ENCODE measurements around the gene CARD8.
"Not testable (repeated sequence)": the region's sequence is repeated elsewhere in the genome, so short reads cannot be mapped to it uniquely, and the experiment has no call there.

CARD8 gene

GRCh38 chr19:48249502-48250014 is 6.2 kb downstream of the CARD8 start:
- DNase-seq (peak; percentile 71), ATAC-seq (replicated peaks) (peak; percentile 96 to 97)
- no peaks in the 10 kb centered on the region for H3K27me3 Mint-ChIP-seq
- H3K36me3 Mint-ChIP-seq = peaks cover 15 to 18% of the 10 kb centered on the region in 2 donors
- H3K4me1 Mint-ChIP-seq = peaks cover 15 to 46% of the 10 kb centered on the region in 2 donors
- no peaks in the 10 kb centered on the region for H3K9me3 Mint-ChIP-seq
- H3K27ac Mint-ChIP-seq = peak overlapping the region; percentile 97
- H3K4me3 Mint-ChIP-seq = peak overlapping the region; percentile 90 to 95

DNA sequence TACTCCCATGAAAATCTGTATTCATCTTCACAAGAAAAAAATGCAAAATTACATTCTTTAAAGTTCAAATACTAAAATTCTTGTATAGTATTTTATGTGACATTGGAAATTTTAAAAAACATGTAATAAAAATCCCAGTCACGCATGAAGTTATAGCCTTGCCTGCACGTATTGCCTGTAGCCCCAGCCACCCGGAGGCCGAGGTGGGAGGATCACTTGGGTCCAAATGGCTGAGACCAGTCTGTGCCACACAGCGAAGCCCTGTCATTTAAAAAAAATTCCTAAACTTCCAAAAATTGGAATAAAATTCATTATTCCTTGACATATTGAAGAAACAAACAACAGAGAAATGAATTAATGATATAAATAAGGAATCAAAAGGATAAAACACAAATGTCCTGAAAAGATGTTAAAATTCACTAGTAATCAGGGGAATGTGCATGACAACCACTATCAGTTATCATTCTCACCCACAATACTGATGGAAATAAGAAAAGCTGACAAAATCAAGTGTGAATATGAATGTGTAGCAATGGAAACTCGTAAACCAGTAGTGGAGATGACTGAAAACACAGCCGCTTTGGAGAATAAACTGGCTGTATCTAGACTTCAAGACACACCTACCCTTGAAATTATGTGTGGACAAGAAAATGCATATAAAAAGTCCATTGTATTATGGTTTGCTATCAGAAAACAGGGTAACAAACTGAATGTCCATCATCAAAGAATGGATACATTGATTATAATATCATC is 7.5 kb downstream of the CARD8 start:
- Mint-ChIP-seq H3K27me3 (no peaks in the 10 kb centered on the region), H3K4me1 (peaks cover 16 to 47% of the 10 kb centered on the region in 2 donors), H3K4me3 (peak overlapping the region; percentile 80 to 86), H3K36me3 (peaks cover 21% of the 10 kb centered on the region in 2 donors), H3K27ac (peak overlapping the region; percentile 85), H3K9me3 (no peaks in the 10 kb centered on the region)
- DNase-seq = no peak
- no peak for ATAC-seq (replicated peaks)

- H3K36me3 Mint-ChIP-seq = peaks cover 21 to 24% of the 10 kb centered on the region in 2 donors
- H3K4me3 Mint-ChIP-seq = no peak overlapping the region
- H3K4me1 Mint-ChIP-seq = peaks cover 14 to 40% of the 10 kb centered on the region in 2 donors
- ATAC-seq (replicated peaks) (no peak), DNase-seq (no peak)
- no peaks in the 10 kb centered on the region for H3K9me3 Mint-ChIP-seq
- H3K27me3 Mint-ChIP-seq = no peaks in the 10 kb centered on the region
- H3K27ac Mint-ChIP-seq = no peak overlapping the region
Observed at GRCh38 chr19:48247212-48247611, 8.5 kb downstream of the CARD8 start.

- Mint-ChIP-seq H3K36me3 (peaks cover 29 to 33% of the 10 kb centered on the region in 2 donors), H3K27ac (no peak overlapping the region), H3K4me3 (no peak overlapping the region), H3K9me3 (no peaks in the 10 kb centered on the region), H3K27me3 (no peaks in the 10 kb centered on the region), H3K4me1 (peaks cover 18 to 45% of the 10 kb centered on the region in 2 donors)
- ATAC-seq (replicated peaks) = no peak
- DNase-seq = no peak
Observed at GRCh38 chr19:48246101-48246500, 9.6 kb downstream of the CARD8 start.

GRCh38 chr19:48244281-48244680 is 11.4 kb downstream of the CARD8 start:
- H3K4me3 Mint-ChIP-seq = peak overlapping the region; percentile 65 to 73
- H3K4me1 Mint-ChIP-seq = peaks cover 22 to 36% of the 10 kb centered on the region in 2 donors
- H3K27me3 Mint-ChIP-seq = no peaks in the 10 kb centered on the region
- peaks cover 37 to 47% of the 10 kb centered on the region in 2 donors for H3K36me3 Mint-ChIP-seq
- ATAC-seq (replicated peaks) = peak; percentile 53 to 57
- DNase-seq = no peak
- no peaks in the 10 kb centered on the region for H3K9me3 Mint-ChIP-seq
- H3K27ac Mint-ChIP-seq = peak overlapping the region; percentile 94

DNA sequence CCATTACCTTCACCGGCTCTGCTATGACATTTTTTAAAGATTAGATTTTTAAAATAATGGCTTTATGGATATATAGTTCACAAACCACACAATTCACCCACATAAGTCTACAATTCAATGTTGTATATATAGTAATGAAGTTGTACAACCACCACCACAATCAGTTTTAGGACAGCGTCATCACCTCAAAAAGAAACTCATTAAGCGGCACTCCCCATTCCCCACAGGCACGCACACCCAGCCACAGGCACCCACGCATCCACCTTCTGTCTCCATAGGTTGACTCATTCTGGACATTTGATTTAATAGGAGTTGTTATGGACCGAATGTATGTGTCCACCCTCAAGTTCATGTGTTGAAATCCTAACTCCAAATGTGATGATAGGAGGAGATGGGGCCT is 13.9 kb downstream of the CARD8 start:
- H3K9me3 Mint-ChIP-seq; DNase-seq; ATAC-seq (replicated peaks); H3K27me3 Mint-ChIP-seq; H3K4me3 Mint-ChIP-seq: not testable (repeated sequence)
- Mint-ChIP-seq H3K4me1 (peaks cover 22 to 42% of the 10 kb centered on the region in 2 donors), H3K27ac (peak overlapping the region; percentile 31), H3K36me3 (peaks cover 35 to 55% of the 10 kb centered on the region in 2 donors)

GRCh38 chr19:48239582-48240141 is 16.1 kb downstream of the CARD8 start:
- Mint-ChIP-seq H3K36me3 (peaks cover 32 to 60% of the 10 kb centered on the region in 2 donors), H3K4me3 (no peak overlapping the region), H3K27ac (no peak overlapping the region), H3K27me3 (no peaks in the 10 kb centered on the region), H3K4me1 (peaks cover 18 to 31% of the 10 kb centered on the region in 2 donors), H3K9me3 (no peaks in the 10 kb centered on the region)
- DNase-seq (no peak), ATAC-seq (replicated peaks) (no peak)

DNA sequence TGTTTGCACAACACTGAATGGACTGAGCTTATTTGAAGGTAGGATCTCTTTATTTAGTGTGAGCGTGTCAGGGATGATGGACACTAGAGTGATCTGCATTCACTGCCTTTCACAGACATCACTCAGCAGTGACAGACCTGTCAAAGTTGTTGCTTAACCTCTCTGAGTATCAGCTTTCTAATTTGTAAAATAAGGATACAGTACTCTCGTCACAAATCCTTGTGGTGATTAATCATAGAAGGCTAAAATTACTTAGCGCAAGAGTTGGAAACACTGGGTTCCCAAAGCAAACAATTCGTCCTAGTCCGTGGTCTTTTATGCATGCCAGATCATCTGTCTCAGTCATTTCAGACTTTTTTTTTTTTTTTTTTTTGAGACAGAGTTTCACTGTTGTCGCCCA is 16.6 kb downstream of the CARD8 start:
- Mint-ChIP-seq H3K4me3 (no peak overlapping the region), H3K27ac (no peak overlapping the region), H3K4me1 (peaks cover 13 to 26% of the 10 kb centered on the region in 2 donors), H3K27me3 (no peaks in the 10 kb centered on the region), H3K36me3 (peaks cover 30 to 60% of the 10 kb centered on the region in 2 donors), H3K9me3 (no peaks in the 10 kb centered on the region)
- ATAC-seq (replicated peaks) = no peak
- no peak for DNase-seq

GRCh38 chr19:48237057-48237456 is 18.7 kb downstream of the CARD8 start:
- ATAC-seq (replicated peaks) = no peak
- H3K36me3 Mint-ChIP-seq = peaks cover 42 to 64% of the 10 kb centered on the region in 2 donors
- H3K4me3 Mint-ChIP-seq = no peak overlapping the region
- no peak overlapping the region for H3K27ac Mint-ChIP-seq
- no peak for DNase-seq
- H3K9me3 Mint-ChIP-seq = no peaks in the 10 kb centered on the region
- H3K4me1 Mint-ChIP-seq = peaks cover 11 to 21% of the 10 kb centered on the region in 2 donors
- no peaks in the 10 kb centered on the region for H3K27me3 Mint-ChIP-seq

- DNase-seq (no peak), ATAC-seq (replicated peaks) (no peak)
- Mint-ChIP-seq H3K4me1 (no peaks in the 10 kb centered on the region), H3K9me3 (no peaks in the 10 kb centered on the region), H3K27me3 (no peaks in the 10 kb centered on the region), H3K36me3 (peaks cover 50 to 67% of the 10 kb centered on the region in 2 donors), H3K4me3 (no peak overlapping the region), H3K27ac (no peak overlapping the region)
Observed at GRCh38 chr19:48230555-48231129, 25.1 kb downstream of the CARD8 start.

GRCh38 chr19:48221628-48222027 is 34.1 kb downstream of the CARD8 start:
- Mint-ChIP-seq H3K4me1 (no peaks in the 10 kb centered on the region), H3K9me3 (no peaks in the 10 kb centered on the region), H3K4me3 (no peak overlapping the region), H3K36me3 (peaks cover 26 to 48% of the 10 kb centered on the region in 2 donors), H3K27me3 (no peaks in the 10 kb centered on the region), H3K27ac (no peak overlapping the region)
- DNase-seq (no peak), ATAC-seq (replicated peaks) (no peak)

DNA sequence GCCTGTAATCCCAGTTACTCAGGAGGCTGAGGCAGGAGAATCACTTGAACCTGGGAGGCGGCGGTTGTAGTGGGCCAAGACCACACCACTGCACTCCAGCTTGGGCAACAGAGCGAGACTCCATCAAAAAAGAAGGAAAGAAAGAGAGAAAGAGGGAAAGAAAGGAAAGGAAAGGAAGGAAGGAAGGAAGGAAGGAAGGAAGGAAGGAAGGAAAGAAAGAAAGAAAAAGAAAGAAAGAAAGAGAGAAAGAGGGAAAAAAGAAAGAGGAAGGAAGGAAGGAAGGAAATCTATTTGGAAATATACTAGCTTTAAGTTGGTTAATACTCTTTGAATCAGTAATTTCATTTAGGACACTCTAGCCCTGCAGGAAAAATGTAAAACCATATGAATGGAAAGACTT is 34.9 kb downstream of the CARD8 start:
- not testable (repeated sequence) for ATAC-seq (replicated peaks); H3K4me1 Mint-ChIP-seq; H3K27ac Mint-ChIP-seq; H3K4me3 Mint-ChIP-seq; H3K9me3 Mint-ChIP-seq; H3K27me3 Mint-ChIP-seq; DNase-seq
- H3K36me3 Mint-ChIP-seq = peaks cover 30 to 50% of the 10 kb centered on the region in 2 donors

GRCh38 chr19:48218997-48219396 is 36.7 kb downstream of the CARD8 start:
- Mint-ChIP-seq H3K4me3 (no peak overlapping the region), H3K27ac (peak overlapping the region; percentile 32), H3K9me3 (no peaks in the 10 kb centered on the region), H3K27me3 (no peaks in the 10 kb centered on the region), H3K36me3 (peaks cover 32 to 57% of the 10 kb centered on the region in 2 donors), H3K4me1 (peaks cover 0 to 4% of the 10 kb centered on the region in 2 donors)
- no peak for ATAC-seq (replicated peaks)
- DNase-seq = no peak

- no peaks in the 10 kb centered on the region for H3K27me3 Mint-ChIP-seq
- no peak for ATAC-seq (replicated peaks)
- peaks cover 0 to 4% of the 10 kb centered on the region in 2 donors for H3K4me1 Mint-ChIP-seq
- DNase-seq = no peak
- H3K27ac Mint-ChIP-seq = no peak overlapping the region
- no peak overlapping the region for H3K4me3 Mint-ChIP-seq
- H3K9me3 Mint-ChIP-seq = no peaks in the 10 kb centered on the region
- peaks cover 42 to 59% of the 10 kb centered on the region in 2 donors for H3K36me3 Mint-ChIP-seq
Observed at GRCh38 chr19:48216933-48217332, 38.8 kb downstream of the CARD8 start.

Measured in stimulated activated naive B cell treated with anti-CD40 and anti-IgM and Interleukin-4, amounts not matched to agents 10 μg/mL and 1 μg/mL and 100 μg/mL, for 72 hours (primary cell).